Prostate gland (tissue), 2 donors: ENCODE data around the gene SLC28A1. TPM values are rescaled to one million over a fixed set of nuclear protein-coding genes. Genes with fewer than 3 reads are reported as not detected.

Experiments used
- DNase-seq: peaks from one replicate; pipeline ENCODE4 v3.0.0-alpha.2; 2019; ENCODE audit warnings: low spot score
- H3K27ac ChIP-seq, 2 donors: fragments of 200-600 bp; sonication (generic); 2 replicates each; pipeline ENCODE4 v1.5.1; 2017 to 2019
- H3K27me3 ChIP-seq: fragments of 200-600 bp; sonication (generic); replicated peaks from 2 replicates; pipeline ENCODE4 v1.5.1; 2019; ENCODE audit not compliant: insufficient read depth
- H3K36me3 ChIP-seq, 2 donors: fragments of 200-600 bp; sonication (generic); 1 replicate in 1 of 2; 2 replicates in 1 of 2; pipeline versions ENCODE4 v1.5.1 to v1.8.1; 2017 to 2019
- H3K4me1 ChIP-seq: fragments of 200-600 bp; sonication (generic); replicated peaks from 2 replicates; pipeline ENCODE4 v1.5.1; 2019
- H3K4me3 ChIP-seq, 2 donors: fragments of 200-600 bp; sonication (generic); 2 replicates each; pipeline ENCODE4 v1.5.1; 2017 to 2019
- H3K9me3 ChIP-seq: fragments of 200-600 bp; sonication (generic); 2 replicates; pipeline ENCODE4 v1.5.1; 2017
- POLR2A ChIP-seq: fragments of 450-650 bp; IDR thresholded peaks from one replicate; pipeline ENCODE4 v1.6.1; 2016; ENCODE audit warnings: antibody characterized with exemption, mild to moderate bottlenecking
- POLR2AphosphoS5 ChIP-seq: sonication (generic); formaldehyde crosslinking; IDR thresholded peaks from one replicate; pipeline ENCODE4 v1.6.1; 2017; ENCODE audit warnings: antibody characterized with exemption
- WGBS: methylation state at CpG from one replicate; pipeline ENCODE4 v1.1.5; 2018; 5-methylcytosine and 5-hydroxymethylcytosine counted together
- intact Hi-C: fragments of 100-400 bp; cut with DNase I; formaldehyde crosslinking; loops from one replicate; pipeline ENCODE4 v1.14.2; 2022
- total RNA-seq, 2 donors: library from RNA; depleted of rRNA; stranded (reverse); fragments of >200 nt; gene quantifications; one replicate each; pipeline ENCODE4 v1.1.0, GENCODE V29; 2016
- TF ChIP-seq, protein P1 (sequence below), 4 experiments: fragments of 200-600 bp in 2 of 4; fragments of 450-650 bp in 2 of 4; sonication (generic) in 2 of 4; IDR thresholded peaks; 1 replicate in 3 of 4; 2 replicates in 1 of 4; pipeline ENCODE4 v1.5.1; 2016 to 2019; ENCODE audit warnings: antibody characterized with exemption in 4 of 4, mild to moderate bottlenecking in 2 of 4, moderate library complexity in 2 of 4

Gene SLC28A1
- total RNA-seq, 2 donors from 2014 or later = not detected

GRCh38 chr15:84950570-84951111 is 66.2 kb downstream of the SLC28A1 start:
- TF ChIP-seq, protein P1, sequence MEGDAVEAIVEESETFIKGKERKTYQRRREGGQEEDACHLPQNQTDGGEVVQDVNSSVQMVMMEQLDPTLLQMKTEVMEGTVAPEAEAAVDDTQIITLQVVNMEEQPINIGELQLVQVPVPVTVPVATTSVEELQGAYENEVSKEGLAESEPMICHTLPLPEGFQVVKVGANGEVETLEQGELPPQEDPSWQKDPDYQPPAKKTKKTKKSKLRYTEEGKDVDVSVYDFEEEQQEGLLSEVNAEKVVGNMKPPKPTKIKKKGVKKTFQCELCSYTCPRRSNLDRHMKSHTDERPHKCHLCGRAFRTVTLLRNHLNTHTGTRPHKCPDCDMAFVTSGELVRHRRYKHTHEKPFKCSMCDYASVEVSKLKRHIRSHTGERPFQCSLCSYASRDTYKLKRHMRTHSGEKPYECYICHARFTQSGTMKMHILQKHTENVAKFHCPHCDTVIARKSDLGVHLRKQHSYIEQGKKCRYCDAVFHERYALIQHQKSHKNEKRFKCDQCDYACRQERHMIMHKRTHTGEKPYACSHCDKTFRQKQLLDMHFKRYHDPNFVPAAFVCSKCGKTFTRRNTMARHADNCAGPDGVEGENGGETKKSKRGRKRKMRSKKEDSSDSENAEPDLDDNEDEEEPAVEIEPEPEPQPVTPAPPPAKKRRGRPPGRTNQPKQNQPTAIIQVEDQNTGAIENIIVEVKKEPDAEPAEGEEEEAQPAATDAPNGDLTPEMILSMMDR (IDR thresholded peaks at IDR 0.05) = no peak
- no peak for TF ChIP-seq POLR2AphosphoS5
- TF ChIP-seq POLR2A = no peak
- Histone ChIP-seq H3K36me3 (no peaks in the 10 kb centered on the region), H3K27ac (no peak overlapping the region), H3K9me3 (no peaks in the 10 kb centered on the region), H3K4me1 (no peaks in the 10 kb centered on the region), H3K4me3 (no peak overlapping the region), H3K27me3 (no peaks in the 10 kb centered on the region)
- 77% methylated on average over 7 of the region's 7 CpGs for WGBS
- DNase-seq = no peak
- intact Hi-C loops = loop anchor here (5.0 to 10.0 kb wide), 2 partner anchors 54 to 92 kb away; no protein-coding TSS in a partner anchor

DNA sequence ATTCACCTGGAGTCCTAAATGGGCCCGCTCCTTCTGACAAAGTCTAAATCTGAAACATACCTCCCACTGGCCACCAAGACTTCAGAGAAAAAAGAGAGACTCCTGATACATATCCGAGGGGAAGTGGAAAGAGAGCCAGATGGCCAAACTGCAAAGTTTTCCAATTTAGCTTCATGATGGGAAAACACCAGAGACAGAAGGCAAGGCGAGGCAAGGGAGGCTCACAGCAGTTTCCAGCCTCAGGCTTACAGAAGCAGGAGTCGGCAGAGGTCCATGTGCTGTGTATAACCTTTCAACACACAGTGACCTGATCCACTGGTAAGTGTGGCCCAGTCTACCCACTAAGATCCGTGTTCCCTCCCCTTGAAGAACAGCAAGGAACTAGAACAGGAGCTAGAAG is 67.3 kb downstream of the SLC28A1 start:
- Histone ChIP-seq H3K9me3 (no peaks in the 10 kb centered on the region), H3K4me3 (no peak overlapping the region), H3K27ac (no peak overlapping the region), H3K27me3 (no peaks in the 10 kb centered on the region), H3K36me3 (no peaks in the 10 kb centered on the region), H3K4me1 (no peaks in the 10 kb centered on the region)
- intact Hi-C loops = loop anchor here (5.0 to 10.0 kb wide), 2 partner anchors 53 to 91 kb away; no protein-coding TSS in a partner anchor
- no peak for DNase-seq
- TF ChIP-seq, protein P1 (IDR thresholded peaks at IDR 0.05) = no peak
- no peak for TF ChIP-seq POLR2A
- no peak for TF ChIP-seq POLR2AphosphoS5
- 89% methylated on average over 5 of the region's 5 CpGs for WGBS

- Histone ChIP-seq H3K9me3 (no peaks in the 10 kb centered on the region), H3K27me3 (no peaks in the 10 kb centered on the region), H3K36me3 (no peaks in the 10 kb centered on the region), H3K4me1 (no peaks in the 10 kb centered on the region), H3K4me3 (no peak overlapping the region), H3K27ac (no peak overlapping the region)
- intact Hi-C loops = loop anchor here (5.0 to 10.0 kb wide), 2 partner anchors 52 to 89 kb away; no protein-coding TSS in a partner anchor
- 90% methylated on average over 4 of the region's 4 CpGs for WGBS
- TF ChIP-seq, protein P1 (IDR thresholded peaks at IDR 0.05) = no peak
- TF ChIP-seq POLR2AphosphoS5 (no peak), POLR2A (no peak)
- DNase-seq = no peak
Measured at GRCh38 chr15:84953136-84953535, 68.7 kb downstream of the SLC28A1 start.

GRCh38 chr15:84953726-84954125 is 69.3 kb downstream of the SLC28A1 start:
- DNase-seq = no peak
- no peak overlapping the region for H3K27ac ChIP-seq
- H3K27me3 ChIP-seq = no peaks in the 10 kb centered on the region
- TF ChIP-seq, protein P1 (IDR thresholded peaks at IDR 0.05) = no peak
- TF ChIP-seq POLR2AphosphoS5 = no peak
- TF ChIP-seq POLR2A = no peak
- H3K4me3 ChIP-seq = no peak overlapping the region
- intact Hi-C loops = loop anchor here (5.0 to 10.0 kb wide), 2 partner anchors 51 to 89 kb away; no protein-coding TSS in a partner anchor
- no peaks in the 10 kb centered on the region for H3K36me3 ChIP-seq
- H3K4me1 ChIP-seq = no peaks in the 10 kb centered on the region
- 86% methylated on average over 1 of the region's 1 CpG for WGBS
- H3K9me3 ChIP-seq = no peaks in the 10 kb centered on the region
